HCT116 (cell line): ENCODE results near the gene WAS. TPM values are rescaled to one million over a fixed set of nuclear protein-coding genes. Genes with fewer than 3 reads are reported as not detected.

Source experiments
- ATAC-seq: fragments of 200-7000 bp; cut with Tn5 transposase; 2 replicates; pipeline ENCODE4 v1.9.1; 2020; ENCODE audit warnings: mild to moderate bottlenecking, moderate library complexity
- BruUV-seq: library from RNA; stranded (reverse); fragments of 400-500 nt; replicated peaks from 2 replicates; lab custom pipeline; 2021; lab: Mats Ljungman, UMichigan
- CTCF ChIA-PET: fragments of 300-600 bp; sonication (Branson Sonifier 250); formaldehyde crosslinking; loops from one replicate; lab custom pipeline; 2021; ENCODE audit warnings: antibody characterized with exemption; lab: Charles Lee
- POLR2A ChIA-PET: fragments of 300-600, 350-600 bp; sonication (Branson Sonifier 250); formaldehyde crosslinking; loops from one replicate; lab custom pipeline; 2021; ENCODE audit warnings: antibody characterized with exemption; lab: Charles Lee
- RAD21 ChIA-PET, 2 experiments: fragments of 300-600 bp; sonication (Branson Sonifier 250); formaldehyde crosslinking; loops; one replicate each; lab custom pipeline; 2023; ENCODE audit warnings: low total read pairs in 2 of 2; ENCODE audit not compliant: uncharacterized antibody in 2 of 2, unreplicated experiment in 2 of 2, low non-redundant PET in 1 of 2; lab: Charles Lee
- DNase-seq: peaks from one replicate; pipeline ENCODE4 v3.0.0-alpha.2; 2010; ENCODE audit warnings: low read depth, low spot score
- H2AFZ ChIP-seq: fragments of 200-600 bp; shearing (Covaris generic), sonication (generic); 2 replicates; pipeline ENCODE4 v1.6.1; 2017; ENCODE audit warnings: low read depth, mixed run types, mixed read lengths, antibody characterized with exemption, low read length; ENCODE audit not compliant: poor library complexity, severe bottlenecking
- H3K27ac ChIP-seq: 2 replicates; pipeline ENCODE4 v1.5.1; 2012; ENCODE audit warnings: low read depth, low read length
- H3K27me3 ChIP-seq: fragments of 200-600 bp; sonication (generic); 2 replicates; pipeline ENCODE4 v1.6.1; 2016; ENCODE audit warnings: mixed run types, low read length, mixed read lengths; ENCODE audit not compliant: insufficient read depth
- H3K36me3 ChIP-seq, 2 experiments: fragments of 200-500 bp in 1 of 2; fragments of 200-600 bp in 1 of 2; sonication (Bioruptor generic) in 1 of 2; sonication (generic) in 1 of 2; 2 replicates each; pipeline versions ENCODE4 v1.5.1 to v1.6.1; 2014 to 2016; ENCODE audit warnings: low read length in 2 of 2, inconsistent platforms in 1 of 2, mixed read lengths in 1 of 2, mixed run types in 1 of 2; ENCODE audit not compliant: insufficient read depth in 2 of 2, control insufficient read depth in 1 of 2
- H3K4me1 ChIP-seq, 2 experiments: fragments of 200-600 bp in 1 of 2; sonication (generic) in 1 of 2; 2 replicates each; pipeline versions ENCODE4 v1.5.1 to v1.6.1; 2012 to 2017; ENCODE audit warnings: low read length in 2 of 2, inconsistent platforms in 1 of 2, mild to moderate bottlenecking in 1 of 2, mixed read lengths in 1 of 2, mixed run types in 1 of 2, moderate library complexity in 1 of 2; ENCODE audit not compliant: insufficient read depth in 2 of 2, control insufficient read depth in 1 of 2
- H3K4me2 ChIP-seq: fragments of 200-600 bp; sonication (generic); 2 replicates; pipeline ENCODE4 v1.6.1; 2017; ENCODE audit warnings: mixed run types, low read length, mixed read lengths
- H3K4me3 ChIP-seq, 2 experiments: fragments of 200-600 bp in 1 of 2; sonication (generic) in 1 of 2; replicated peaks in 1 of 2; 2 replicates each; pipeline ENCODE4 v1.5.1; 2011 to 2016; ENCODE audit warnings: low read length in 2 of 2, control low read depth in 1 of 2, low read depth in 1 of 2, mild to moderate bottlenecking in 1 of 2, mixed read lengths in 1 of 2, mixed run types in 1 of 2
- H3K79me2 ChIP-seq: fragments of 200-600 bp; sonication (generic); 2 replicates; pipeline ENCODE4 v1.6.1; 2017; ENCODE audit warnings: mild to moderate bottlenecking, mixed run types, low read length, moderate library complexity, mixed read lengths; ENCODE audit not compliant: insufficient read depth
- H3K9ac ChIP-seq: fragments of 200-600 bp; sonication (generic); 2 replicates; pipeline ENCODE4 v1.6.1; 2016; ENCODE audit warnings: low read length, mixed read lengths
- H3K9me2 ChIP-seq: fragments of 200-600 bp; sonication (generic), shearing (Covaris generic); 2 replicates; pipeline ENCODE4 v1.6.1; 2017; ENCODE audit warnings: mixed run types, mild to moderate bottlenecking, moderate library complexity; ENCODE audit not compliant: insufficient read depth
- H3K9me3 ChIP-seq, 2 experiments: fragments of 200-500 bp in 1 of 2; fragments of 200-600 bp in 1 of 2; sonication (Bioruptor generic) in 1 of 2; sonication (generic) in 1 of 2; 2 replicates each; pipeline ENCODE4 v1.6.1; 2014 to 2017; ENCODE audit warnings: low read length in 2 of 2, mixed read lengths in 2 of 2, inconsistent platforms in 1 of 2, low read depth in 1 of 2, mild to moderate bottlenecking in 1 of 2, mixed run types in 1 of 2, moderate library complexity in 1 of 2; ENCODE audit not compliant: control insufficient read depth in 1 of 2, insufficient read depth in 1 of 2
- H4K20me1 ChIP-seq: fragments of 200-600 bp; sonication (generic), shearing (Covaris generic); 2 replicates; pipeline ENCODE4 v1.6.1; 2017; ENCODE audit warnings: mixed run types, mild to moderate bottlenecking, moderate library complexity; ENCODE audit not compliant: insufficient read depth
- CBX3 ChIP-seq: IDR thresholded peaks from 2 replicates; pipeline ENCODE4 v1.6.1; 2012; ENCODE audit warnings: low read depth
- EGR1 ChIP-seq: IDR thresholded peaks from 2 replicates; pipeline ENCODE4 v1.6.1; 2012; ENCODE audit warnings: low read depth
- ELF1 ChIP-seq: IDR thresholded peaks from 2 replicates; pipeline ENCODE4 v1.6.1; 2012; ENCODE audit warnings: low read depth, borderline replicate concordance
- FOSL1 ChIP-seq: IDR thresholded peaks from 2 replicates; pipeline ENCODE4 v1.6.1; 2012; ENCODE audit warnings: low read depth
- JUND ChIP-seq: IDR thresholded peaks from 2 replicates; pipeline ENCODE4 v1.6.1; 2012
- POLR2A ChIP-seq: IDR thresholded peaks from 2 replicates; pipeline ENCODE4 v1.7.0; 2011; ENCODE audit warnings: borderline replicate concordance; ENCODE audit not compliant: insufficient read depth, insufficient read length; ENCODE audit errors: extremely low read depth
- RAD21 ChIP-seq: IDR thresholded peaks from 2 replicates; pipeline ENCODE4 v1.6.1; 2012; ENCODE audit warnings: low read depth, mild to moderate bottlenecking
- SIN3A ChIP-seq: IDR thresholded peaks from 2 replicates; pipeline ENCODE4 v1.6.1; 2012; ENCODE audit warnings: low read depth
- SRF ChIP-seq: IDR thresholded peaks from 2 replicates; pipeline ENCODE4 v1.6.1; 2012; ENCODE audit warnings: low read depth
- YY1 ChIP-seq: IDR thresholded peaks from 2 replicates; pipeline ENCODE4 v1.6.1; 2011; ENCODE audit warnings: low read length, low read depth, moderate library complexity, mild to moderate bottlenecking; ENCODE audit not compliant: insufficient replicate concordance; ENCODE audit errors: extremely low read depth
- ZFX ChIP-seq: fragments of 450-650 bp; IDR thresholded peaks from 2 replicates; pipeline ENCODE4 v1.6.1; 2017
- ZNF274 ChIP-seq: fragments of 200-500 bp; sonication (Bioruptor generic); IDR thresholded peaks from 2 replicates; pipeline ENCODE4 v1.6.1; 2014; ENCODE audit warnings: mild to moderate bottlenecking, low read depth, low read length, inconsistent platforms
- intact Hi-C: fragments of 100-400 bp; cut with micrococcal nuclease; formaldehyde crosslinking; loops from 2 replicates; pipeline ENCODE4 v1.10.0; 2022
- total RNA-seq: library from RNA; stranded (reverse); gene quantifications from one replicate; pipeline ENCODE4 v1.2.1, GENCODE V29; 2021; ENCODE audit not compliant: unreplicated experiment
- TF ChIP-seq, protein P1 (sequence below): IDR thresholded peaks from 2 replicates; pipeline ENCODE4 v1.6.1; 2012; ENCODE audit warnings: low read depth
- TF ChIP-seq, protein P2 (sequence below): IDR thresholded peaks from 2 replicates; pipeline ENCODE4 v1.6.1; 2012
- TF ChIP-seq, protein P3 (sequence below), 3 experiments: fragments of 200-600 bp in 1 of 3; sonication (generic) in 1 of 3; IDR thresholded peaks in 2 of 3; conservative IDR thresholded peaks in 1 of 3; 2 replicates each; pipeline ENCODE4 v1.5.1; 2012 to 2017; ENCODE audit warnings: low read depth in 2 of 3, low read length in 2 of 3, antibody characterized with exemption in 1 of 3, borderline replicate concordance in 1 of 3, control low read depth in 1 of 3, mild to moderate bottlenecking in 1 of 3, mixed read lengths in 1 of 3, mixed run types in 1 of 3, moderate library complexity in 1 of 3; ENCODE audit not compliant: insufficient read depth in 1 of 3
- TF ChIP-seq, protein P4 (sequence below): IDR thresholded peaks from 2 replicates; pipeline ENCODE4 v1.6.1; 2011; ENCODE audit warnings: mild to moderate bottlenecking, low read length, moderate library complexity; ENCODE audit not compliant: insufficient replicate concordance; ENCODE audit errors: extremely low read depth

The WAS gene
- total RNA-seq, 1 experiment from 2014 or later = 0.84 TPM

DNA sequence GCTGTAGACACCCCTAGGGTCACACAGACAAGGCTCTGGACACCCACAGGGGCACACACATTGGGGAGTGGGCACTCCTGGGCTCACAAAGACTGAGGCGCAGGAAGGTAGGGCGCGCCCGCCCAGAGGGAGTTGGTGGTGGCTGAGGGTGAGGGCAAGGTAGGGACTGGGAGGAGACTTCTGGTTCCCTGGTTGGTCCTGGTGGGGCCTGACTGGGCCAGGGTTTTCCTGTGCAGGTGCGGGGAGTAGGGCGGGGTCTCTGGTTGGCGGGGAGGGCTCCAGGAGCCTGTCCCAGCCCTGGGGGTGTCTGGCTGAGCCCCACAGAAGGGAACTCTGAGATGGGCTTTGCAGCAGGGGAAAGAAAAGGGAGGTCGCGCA, 6.7 kb upstream of the WAS start:
- peak overlapping the region; percentile 75 for H3K9ac ChIP-seq
- DNase-seq (no peak), ATAC-seq (peak; percentile 37)
- H3K4me3 ChIP-seq = peak overlapping the region; percentile 71 to 78
- peak overlapping the region; percentile 79 for H3K27ac ChIP-seq
- no peaks in the 10 kb centered on the region for H3K9me2 ChIP-seq
- POLR2A ChIA-PET = interaction anchor here (1.0 kb wide), 1 partner anchor 60 kb away, joined by 3 read pairs; no protein-coding TSS in a partner anchor
- CTCF ChIA-PET = interaction anchor here (1.0 kb wide), 1 partner anchor 28 kb away, joined by 3 read pairs; no protein-coding TSS in a partner anchor
- H3K4me1 ChIP-seq = peaks cover 3 to 7% of the 10 kb centered on the region in 2 experiments; a peak in 1 of 4 replicates
- no peaks in the 10 kb centered on the region for H3K27me3 ChIP-seq
- no TSS peak for BruUV-seq
- RAD21 ChIA-PET = no interaction called here
- TF ChIP-seq SRF (no peak), EGR1 (no peak), ZNF274 (no peak), JUND (no peak), RAD21 (no peak), SIN3A (no peak), ZFX (no peak), ELF1 (no peak), YY1 (no peak), POLR2A (no peak), FOSL1 (no peak), CBX3 (no peak)
- TF ChIP-seq, protein P1, sequence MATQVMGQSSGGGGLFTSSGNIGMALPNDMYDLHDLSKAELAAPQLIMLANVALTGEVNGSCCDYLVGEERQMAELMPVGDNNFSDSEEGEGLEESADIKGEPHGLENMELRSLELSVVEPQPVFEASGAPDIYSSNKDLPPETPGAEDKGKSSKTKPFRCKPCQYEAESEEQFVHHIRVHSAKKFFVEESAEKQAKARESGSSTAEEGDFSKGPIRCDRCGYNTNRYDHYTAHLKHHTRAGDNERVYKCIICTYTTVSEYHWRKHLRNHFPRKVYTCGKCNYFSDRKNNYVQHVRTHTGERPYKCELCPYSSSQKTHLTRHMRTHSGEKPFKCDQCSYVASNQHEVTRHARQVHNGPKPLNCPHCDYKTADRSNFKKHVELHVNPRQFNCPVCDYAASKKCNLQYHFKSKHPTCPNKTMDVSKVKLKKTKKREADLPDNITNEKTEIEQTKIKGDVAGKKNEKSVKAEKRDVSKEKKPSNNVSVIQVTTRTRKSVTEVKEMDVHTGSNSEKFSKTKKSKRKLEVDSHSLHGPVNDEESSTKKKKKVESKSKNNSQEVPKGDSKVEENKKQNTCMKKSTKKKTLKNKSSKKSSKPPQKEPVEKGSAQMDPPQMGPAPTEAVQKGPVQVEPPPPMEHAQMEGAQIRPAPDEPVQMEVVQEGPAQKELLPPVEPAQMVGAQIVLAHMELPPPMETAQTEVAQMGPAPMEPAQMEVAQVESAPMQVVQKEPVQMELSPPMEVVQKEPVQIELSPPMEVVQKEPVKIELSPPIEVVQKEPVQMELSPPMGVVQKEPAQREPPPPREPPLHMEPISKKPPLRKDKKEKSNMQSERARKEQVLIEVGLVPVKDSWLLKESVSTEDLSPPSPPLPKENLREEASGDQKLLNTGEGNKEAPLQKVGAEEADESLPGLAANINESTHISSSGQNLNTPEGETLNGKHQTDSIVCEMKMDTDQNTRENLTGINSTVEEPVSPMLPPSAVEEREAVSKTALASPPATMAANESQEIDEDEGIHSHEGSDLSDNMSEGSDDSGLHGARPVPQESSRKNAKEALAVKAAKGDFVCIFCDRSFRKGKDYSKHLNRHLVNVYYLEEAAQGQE = no peak
- TF ChIP-seq, protein P2, sequence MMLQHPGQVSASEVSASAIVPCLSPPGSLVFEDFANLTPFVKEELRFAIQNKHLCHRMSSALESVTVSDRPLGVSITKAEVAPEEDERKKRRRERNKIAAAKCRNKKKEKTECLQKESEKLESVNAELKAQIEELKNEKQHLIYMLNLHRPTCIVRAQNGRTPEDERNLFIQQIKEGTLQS = no peak
- TF ChIP-seq, protein P3, sequence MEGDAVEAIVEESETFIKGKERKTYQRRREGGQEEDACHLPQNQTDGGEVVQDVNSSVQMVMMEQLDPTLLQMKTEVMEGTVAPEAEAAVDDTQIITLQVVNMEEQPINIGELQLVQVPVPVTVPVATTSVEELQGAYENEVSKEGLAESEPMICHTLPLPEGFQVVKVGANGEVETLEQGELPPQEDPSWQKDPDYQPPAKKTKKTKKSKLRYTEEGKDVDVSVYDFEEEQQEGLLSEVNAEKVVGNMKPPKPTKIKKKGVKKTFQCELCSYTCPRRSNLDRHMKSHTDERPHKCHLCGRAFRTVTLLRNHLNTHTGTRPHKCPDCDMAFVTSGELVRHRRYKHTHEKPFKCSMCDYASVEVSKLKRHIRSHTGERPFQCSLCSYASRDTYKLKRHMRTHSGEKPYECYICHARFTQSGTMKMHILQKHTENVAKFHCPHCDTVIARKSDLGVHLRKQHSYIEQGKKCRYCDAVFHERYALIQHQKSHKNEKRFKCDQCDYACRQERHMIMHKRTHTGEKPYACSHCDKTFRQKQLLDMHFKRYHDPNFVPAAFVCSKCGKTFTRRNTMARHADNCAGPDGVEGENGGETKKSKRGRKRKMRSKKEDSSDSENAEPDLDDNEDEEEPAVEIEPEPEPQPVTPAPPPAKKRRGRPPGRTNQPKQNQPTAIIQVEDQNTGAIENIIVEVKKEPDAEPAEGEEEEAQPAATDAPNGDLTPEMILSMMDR (IDR thresholded peaks at IDR 0.05 in 2 of 3, conservative IDR thresholded peaks at IDR 0.05 in 1 of 3; ENCODE audit: borderline replicate concordance in 1 of 3, insufficient read depth in 1 of 3, low read depth in 2 of 3, low read length in 2 of 3) = no peak
- TF ChIP-seq, protein P4, sequence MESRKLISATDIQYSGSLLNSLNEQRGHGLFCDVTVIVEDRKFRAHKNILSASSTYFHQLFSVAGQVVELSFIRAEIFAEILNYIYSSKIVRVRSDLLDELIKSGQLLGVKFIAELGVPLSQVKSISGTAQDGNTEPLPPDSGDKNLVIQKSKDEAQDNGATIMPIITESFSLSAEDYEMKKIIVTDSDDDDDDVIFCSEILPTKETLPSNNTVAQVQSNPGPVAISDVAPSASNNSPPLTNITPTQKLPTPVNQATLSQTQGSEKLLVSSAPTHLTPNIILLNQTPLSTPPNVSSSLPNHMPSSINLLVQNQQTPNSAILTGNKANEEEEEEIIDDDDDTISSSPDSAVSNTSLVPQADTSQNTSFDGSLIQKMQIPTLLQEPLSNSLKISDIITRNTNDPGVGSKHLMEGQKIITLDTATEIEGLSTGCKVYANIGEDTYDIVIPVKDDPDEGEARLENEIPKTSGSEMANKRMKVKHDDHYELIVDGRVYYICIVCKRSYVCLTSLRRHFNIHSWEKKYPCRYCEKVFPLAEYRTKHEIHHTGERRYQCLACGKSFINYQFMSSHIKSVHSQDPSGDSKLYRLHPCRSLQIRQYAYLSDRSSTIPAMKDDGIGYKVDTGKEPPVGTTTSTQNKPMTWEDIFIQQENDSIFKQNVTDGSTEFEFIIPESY = no peak
- peak overlapping the region; percentile 80 for H3K4me2 ChIP-seq
- no peaks in the 10 kb centered on the region for H4K20me1 ChIP-seq
- intact Hi-C loops = no loop called here
- no peaks in the 10 kb centered on the region for H3K36me3 ChIP-seq
- no peak overlapping the region for H2AFZ ChIP-seq
- H3K79me2 ChIP-seq = no peaks in the 10 kb centered on the region
- H3K9me3 ChIP-seq = no peaks in the 10 kb centered on the region
